HEK293T (cell line): ENCODE data around the gene LCOR.

Experiments
- CTCF ChIA-PET: fragments of 350-600 bp; formaldehyde crosslinking; extraction: SDS; loops from one replicate; lab custom pipeline; 2021; ENCODE audit warnings: antibody characterized with exemption, inconsistent platforms; lab: Yijun Ruan, JAX
- POLR2A ChIA-PET: fragments of 350-600 bp; formaldehyde crosslinking; extraction: SDS; loops from one replicate; lab custom pipeline; 2020; ENCODE audit warnings: antibody characterized with exemption, inconsistent platforms; lab: Yijun Ruan, JAX
- DNase-seq: peaks from one replicate; pipeline ENCODE4 v3.0.0; 2012; ENCODE audit warnings: mixed read lengths; ENCODE audit errors: extremely low spot score
- ARNT ChIP-seq: fragments of 450-650 bp; IDR thresholded peaks from 2 replicates; pipeline ENCODE4 v1.6.1; 2017; ENCODE audit warnings: mild to moderate bottlenecking
- BHLHE40 ChIP-seq: fragments of 450-650 bp; IDR thresholded peaks from 2 replicates; pipeline ENCODE4 v1.6.1; 2016; ENCODE audit warnings: mild to moderate bottlenecking, moderate library complexity, borderline replicate concordance
- CTBP1 ChIP-seq: fragments of 450-650 bp; IDR thresholded peaks from 2 replicates; pipeline ENCODE4 v1.6.1; 2016; ENCODE audit warnings: borderline replicate concordance
- ELF4 ChIP-seq: fragments of 450-650 bp; IDR thresholded peaks from 2 replicates; pipeline ENCODE4 v1.6.1; 2017; ENCODE audit warnings: antibody characterized with exemption
- FOXA1 ChIP-seq: fragments of 450-650 bp; IDR thresholded peaks from 2 replicates; pipeline ENCODE4 v1.6.1; 2016; ENCODE audit warnings: mild to moderate bottlenecking
- FOXK2 ChIP-seq: fragments of 450-650 bp; IDR thresholded peaks from 2 replicates; pipeline ENCODE4 v1.6.1; 2016; ENCODE audit warnings: mild to moderate bottlenecking
- FOXM1 ChIP-seq: fragments of 450-650 bp; IDR thresholded peaks from 2 replicates; pipeline ENCODE4 v1.6.1; 2017; ENCODE audit warnings: mild to moderate bottlenecking, borderline replicate concordance
- HDGF ChIP-seq: fragments of 450-650 bp; IDR thresholded peaks from 2 replicates; pipeline ENCODE4 v1.6.1; 2017; ENCODE audit warnings: antibody characterized with exemption, borderline replicate concordance
- L3MBTL2 ChIP-seq: fragments of 450-650 bp; conservative IDR thresholded peaks from 2 replicates; pipeline ENCODE4 v1.6.1; 2016; ENCODE audit warnings: mild to moderate bottlenecking
- LEF1 ChIP-seq: fragments of 450-650 bp; IDR thresholded peaks from 2 replicates; pipeline ENCODE4 v1.6.1; 2017; ENCODE audit warnings: mild to moderate bottlenecking, borderline replicate concordance
- NFRKB ChIP-seq: fragments of 450-650 bp; IDR thresholded peaks from 2 replicates; pipeline ENCODE4 v1.6.1; 2016; ENCODE audit warnings: mild to moderate bottlenecking, moderate library complexity
- PKNOX1 ChIP-seq: fragments of 450-650 bp; IDR thresholded peaks from 2 replicates; pipeline ENCODE4 v1.6.1; 2016
- SP1 ChIP-seq: fragments of 450-650 bp; IDR thresholded peaks from 2 replicates; pipeline ENCODE4 v1.6.1; 2017
- SUZ12 ChIP-seq: fragments of 450-650 bp; IDR thresholded peaks from 2 replicates; pipeline ENCODE4 v1.6.1; 2016; ENCODE audit warnings: mild to moderate bottlenecking
- TARDBP ChIP-seq: fragments of 450-650 bp; IDR thresholded peaks from 2 replicates; pipeline ENCODE4 v1.6.1; 2016
- ZNF384 ChIP-seq: fragments of 450-650 bp; IDR thresholded peaks from 2 replicates; pipeline ENCODE4 v1.6.1; 2016

Gene LCOR

DNA sequence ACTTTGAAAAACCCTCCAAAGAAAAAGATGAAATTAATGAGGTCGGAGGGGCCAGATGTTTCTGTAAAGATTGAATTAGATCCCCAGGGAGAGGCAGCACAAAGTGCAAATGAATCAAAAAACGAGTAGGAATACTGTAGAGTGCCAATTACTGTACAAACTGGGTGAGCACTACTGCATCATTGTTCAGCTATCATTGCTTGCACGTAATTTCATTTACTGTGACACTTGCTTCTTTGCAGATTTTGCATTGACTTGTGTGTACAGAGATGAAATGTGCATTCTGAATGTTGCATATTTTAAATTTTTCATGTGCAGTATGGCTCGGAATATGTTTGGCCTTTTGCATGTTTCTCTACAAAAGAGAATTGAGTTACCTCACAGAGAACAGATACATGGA is 123.7 kb downstream of the LCOR start:
- CTCF ChIA-PET: no interaction called here
- no peak for TF ChIP-seq L3MBTL2
- TF ChIP-seq PKNOX1: no peak
- TF ChIP-seq FOXK2: no peak
- no peak for TF ChIP-seq CTBP1
- DNase-seq: no peak
- POLR2A ChIA-PET: no interaction called here

GRCh38 chr10:96958071-96958470 is 126.0 kb downstream of the LCOR start:
- no peak for TF ChIP-seq FOXM1
- TF ChIP-seq HDGF: no peak
- TF ChIP-seq L3MBTL2: no peak
- TF ChIP-seq PKNOX1: no peak
- TF ChIP-seq FOXA1: no peak
- no peak for TF ChIP-seq LEF1
- no peak for TF ChIP-seq SP1
- no peak for TF ChIP-seq ELF4
- no peak for TF ChIP-seq SUZ12
- no peak for TF ChIP-seq BHLHE40
- no peak for TF ChIP-seq ARNT
- no peak for TF ChIP-seq FOXK2
- no peak for TF ChIP-seq ZNF384
- no peak for TF ChIP-seq CTBP1
- TF ChIP-seq NFRKB: no peak
- TF ChIP-seq TARDBP: no peak
- no peak for DNase-seq
- CTCF ChIA-PET: interaction anchor here (1.1 kb wide), 1 partner anchor 67 kb away, joined by 3 read pairs; no protein-coding TSS in a partner anchor
- POLR2A ChIA-PET: interaction anchor here (1.1 kb wide), 1 partner anchor 125 kb away, joined by 3 read pairs; no protein-coding TSS in a partner anchor

- CTCF ChIA-PET: interaction anchor here (0.5 kb wide), 1 partner anchor 46 kb away, joined by 14 read pairs; no protein-coding TSS in a partner anchor
- POLR2A ChIA-PET: interaction anchor here (1.5 kb wide), 1 partner anchor 127 kb away, joined by 4 read pairs; no protein-coding TSS in a partner anchor
- no peak for DNase-seq
- TF ChIP-seq LEF1: no peak
- no peak for TF ChIP-seq NFRKB
- TF ChIP-seq SUZ12: no peak
- TF ChIP-seq PKNOX1: no peak
These were observed 127.6 kb downstream of the LCOR start for GRCh38 chr10:96959733-96960132.

GRCh38 chr10:96960872-96961271 is 128.8 kb downstream of the LCOR start:
- no peak for DNase-seq
- ChIA-PET CTCF (no interaction called here), POLR2A (interaction anchor here (1.5 kb wide), 1 partner anchor 128 kb away, joined by 4 read pairs; no protein-coding TSS in a partner anchor)
- no peak for TF ChIP-seq FOXA1
- no peak for TF ChIP-seq TARDBP
- no peak for TF ChIP-seq FOXM1
- no peak for TF ChIP-seq HDGF
- TF ChIP-seq FOXK2: no peak
- TF ChIP-seq L3MBTL2: no peak
- TF ChIP-seq ELF4: no peak
- no peak for TF ChIP-seq ZNF384
- no peak for TF ChIP-seq SUZ12
- no peak for TF ChIP-seq SP1
- no peak for TF ChIP-seq BHLHE40
- no peak for TF ChIP-seq ARNT

DNA sequence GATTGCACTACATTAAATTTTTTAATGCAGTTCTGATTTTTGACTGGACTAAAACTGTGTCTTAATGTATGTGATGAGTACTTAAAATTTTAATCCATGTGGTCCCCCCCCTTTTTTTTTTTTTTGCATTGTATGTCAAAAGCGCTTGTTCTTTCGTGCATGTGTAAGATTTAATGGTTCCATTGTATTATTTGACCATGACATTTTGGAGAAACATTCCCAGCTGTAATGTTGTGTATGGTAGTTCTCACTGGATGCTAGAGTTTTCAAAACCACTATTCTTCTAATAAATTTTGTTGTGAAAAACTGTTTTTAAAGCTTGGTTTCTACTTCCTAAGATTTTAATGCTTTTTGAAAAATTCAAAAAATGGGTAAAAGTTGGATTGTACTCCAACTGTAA is 132.0 kb downstream of the LCOR start:
- CTCF ChIA-PET: no interaction called here
- no peak for TF ChIP-seq FOXK2
- TF ChIP-seq PKNOX1: no peak
- no peak for TF ChIP-seq BHLHE40
- no peak for TF ChIP-seq L3MBTL2
- no peak for TF ChIP-seq SP1
- no peak for TF ChIP-seq FOXM1
- TF ChIP-seq TARDBP: no peak
- no peak for TF ChIP-seq CTBP1
- TF ChIP-seq SUZ12: no peak
- TF ChIP-seq ARNT: no peak
- no peak for TF ChIP-seq HDGF
- no peak for TF ChIP-seq ZNF384
- no peak for TF ChIP-seq NFRKB
- TF ChIP-seq LEF1: no peak
- no peak for TF ChIP-seq ELF4
- no peak for TF ChIP-seq FOXA1
- POLR2A ChIA-PET: no interaction called here
- DNase-seq: no peak

- DNase-seq: no peak
- CTCF ChIA-PET: no interaction called here
- TF ChIP-seq ZNF384 (no peak), TARDBP (no peak), PKNOX1 (no peak), CTBP1 (no peak)
- POLR2A ChIA-PET: no interaction called here
These were observed 135.7 kb downstream of the LCOR start for GRCh38 chr10:96967847-96968246.
